Stromal cell of bone marrow (primary cell): ENCODE results near the gene ITGA2B.
"Not testable (repeated sequence)": the region's sequence is repeated elsewhere in the genome, so short reads cannot be mapped to it uniquely, and the experiment has no call there.

Experiments used
- DNase-seq: peaks from one replicate; pipeline ENCODE4 v3.0.0-alpha.2; 2012; ENCODE audit warnings: low read depth

Gene ITGA2B

GRCh38 chr17:44368391-44369243, 20.8 kb downstream of the ITGA2B start:
- not testable (repeated sequence) for DNase-seq

DNA sequence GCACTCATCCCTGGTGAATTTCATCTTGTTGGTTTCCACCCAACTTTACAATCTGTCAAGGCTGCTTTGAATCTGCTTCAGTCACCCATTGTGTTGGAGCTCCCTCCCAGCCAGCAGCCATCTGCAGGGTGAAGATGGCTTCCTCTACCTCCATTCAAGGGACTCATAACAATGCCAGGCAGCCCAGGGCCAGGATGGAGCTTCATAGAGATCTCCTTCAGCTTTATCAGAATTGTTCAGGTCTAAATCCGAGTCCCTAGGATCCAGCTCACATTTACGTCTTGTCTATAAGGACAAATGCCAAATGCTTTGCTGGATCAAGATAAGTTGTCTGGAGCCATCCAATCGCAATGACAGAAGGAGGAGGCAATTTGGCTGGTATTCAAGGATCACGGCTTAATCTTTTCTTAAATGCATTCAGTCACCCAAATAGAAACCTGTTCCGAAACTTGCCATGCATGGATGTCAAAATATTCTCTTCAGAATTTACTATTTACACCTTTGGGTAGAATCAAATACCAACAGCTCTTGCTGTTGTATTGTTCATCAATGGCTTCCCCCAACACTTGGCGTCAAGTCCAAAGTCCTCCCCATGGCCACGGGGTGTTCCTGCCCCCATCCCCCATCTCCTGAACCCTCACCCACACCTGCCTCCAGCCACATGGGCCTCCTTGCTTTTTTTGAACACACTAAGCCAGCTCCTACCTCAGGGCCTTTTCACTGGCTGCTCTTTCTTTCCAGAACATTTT, 22.0 kb downstream of the ITGA2B start:
- no peak for DNase-seq

DNA sequence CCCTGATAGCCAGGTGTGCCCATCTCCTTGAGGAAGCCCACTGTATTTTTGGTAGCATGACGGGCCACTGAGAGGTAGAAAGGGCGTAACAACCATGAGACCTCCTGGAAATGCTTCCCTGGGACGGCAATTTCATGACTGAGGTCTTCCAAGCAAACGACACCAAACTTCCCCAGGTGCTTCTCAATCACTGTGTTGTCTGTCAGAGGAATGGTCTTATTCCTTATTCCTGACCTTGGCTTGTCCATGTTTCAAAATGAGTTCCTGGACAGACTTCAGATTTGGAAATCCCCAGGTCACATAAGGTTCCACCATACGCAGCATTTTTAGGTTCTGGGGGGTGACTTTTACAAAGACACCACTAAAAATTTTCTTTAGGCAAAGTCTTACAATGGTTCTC, 24.4 kb downstream of the ITGA2B start:
- not testable (repeated sequence) for DNase-seq

DNA sequence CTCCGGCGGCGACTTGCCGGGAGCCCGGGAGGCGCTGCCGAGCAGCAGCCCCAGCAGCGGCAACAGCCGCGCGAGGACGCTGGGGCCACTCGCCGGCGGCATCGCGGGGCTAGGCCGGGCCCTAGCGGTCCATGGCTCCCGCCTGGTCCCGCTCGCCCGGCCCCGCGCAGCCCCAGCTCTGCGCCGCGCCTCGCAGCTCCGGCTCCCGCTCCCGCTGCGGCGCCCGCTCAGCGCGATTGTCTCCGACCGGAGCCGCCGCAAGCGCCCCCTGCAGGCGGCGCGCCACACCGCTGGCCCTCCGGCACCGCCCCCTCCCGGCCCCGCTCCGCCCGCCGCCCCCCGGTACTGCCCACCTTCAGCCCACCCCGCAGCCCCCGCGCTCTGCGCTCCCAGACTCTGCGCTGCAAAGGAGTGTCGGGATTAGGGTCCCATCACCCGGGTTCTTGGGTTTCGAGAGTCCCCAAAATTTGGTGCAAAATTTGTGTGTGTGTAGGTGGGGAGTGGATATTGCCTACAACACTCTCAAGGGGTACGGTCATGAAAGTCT, 25.8 kb downstream of the ITGA2B start, which contains the start of gene FAM171A2:
Gene FAM171A2, minus strand, starts transcription at position 241 of the 547 bp plus-strand sequence. Its CDS starts 139 bp downstream, at position 102.
- DNase-seq, result no peak

DNA sequence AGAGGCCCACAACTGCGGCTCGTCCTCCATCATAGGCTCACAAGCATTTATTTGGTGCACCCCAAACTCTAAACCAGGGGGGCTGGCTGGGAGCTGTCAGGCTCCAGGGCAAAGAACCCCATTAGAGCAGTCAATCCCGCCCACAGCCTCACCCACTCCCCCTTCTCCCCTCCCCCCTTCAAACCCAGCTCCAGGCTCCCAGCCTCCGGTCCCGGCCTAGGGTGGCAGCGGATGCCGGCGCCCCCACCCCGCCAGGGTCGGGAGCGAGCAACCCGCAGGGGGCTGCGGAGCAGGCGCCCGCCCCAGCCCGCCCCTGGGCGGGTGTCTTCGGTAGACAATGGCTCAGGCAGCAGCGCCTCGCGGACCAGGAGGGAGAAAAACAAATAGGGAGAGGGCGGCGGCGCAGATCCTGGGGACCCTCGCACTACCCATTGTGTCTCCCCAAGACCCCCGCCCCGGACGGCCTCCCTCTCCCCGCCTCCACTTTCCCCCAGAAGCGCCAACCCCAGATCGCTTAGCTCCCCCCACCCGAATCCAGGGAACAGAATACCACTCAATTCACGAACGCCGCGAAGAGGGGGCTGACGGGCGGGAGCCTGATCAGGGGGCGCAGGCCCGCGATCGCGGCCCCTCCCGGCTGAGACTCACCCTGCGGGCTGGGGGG, 26.4 kb downstream of the ITGA2B start:
- DNase-seq, result no peak

DNA sequence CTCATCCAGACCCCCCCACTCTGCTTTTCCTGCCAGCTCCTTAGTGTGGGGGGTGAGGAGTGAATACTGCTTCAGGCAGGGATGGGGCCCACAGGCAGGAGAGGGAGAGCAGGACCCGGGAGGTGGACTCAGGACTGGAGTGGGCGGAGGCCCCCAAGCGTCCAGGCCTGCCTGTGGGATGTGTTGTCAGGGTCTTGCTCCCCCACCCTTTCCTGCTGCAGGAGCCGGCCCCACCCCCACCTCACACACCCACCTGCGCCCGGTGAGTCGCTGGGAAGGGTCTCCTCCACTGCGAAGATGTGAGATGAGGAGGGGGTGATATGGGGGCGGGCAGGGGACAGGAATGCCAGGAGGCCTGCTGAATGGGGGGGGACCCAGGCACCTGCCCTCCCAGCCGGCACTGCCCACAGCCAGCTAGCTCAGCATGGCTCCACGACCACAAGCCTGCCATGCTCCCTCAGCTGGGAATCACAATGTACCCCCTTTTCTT, 26.9 kb downstream of the ITGA2B start:
- DNase-seq, result no peak

DNA sequence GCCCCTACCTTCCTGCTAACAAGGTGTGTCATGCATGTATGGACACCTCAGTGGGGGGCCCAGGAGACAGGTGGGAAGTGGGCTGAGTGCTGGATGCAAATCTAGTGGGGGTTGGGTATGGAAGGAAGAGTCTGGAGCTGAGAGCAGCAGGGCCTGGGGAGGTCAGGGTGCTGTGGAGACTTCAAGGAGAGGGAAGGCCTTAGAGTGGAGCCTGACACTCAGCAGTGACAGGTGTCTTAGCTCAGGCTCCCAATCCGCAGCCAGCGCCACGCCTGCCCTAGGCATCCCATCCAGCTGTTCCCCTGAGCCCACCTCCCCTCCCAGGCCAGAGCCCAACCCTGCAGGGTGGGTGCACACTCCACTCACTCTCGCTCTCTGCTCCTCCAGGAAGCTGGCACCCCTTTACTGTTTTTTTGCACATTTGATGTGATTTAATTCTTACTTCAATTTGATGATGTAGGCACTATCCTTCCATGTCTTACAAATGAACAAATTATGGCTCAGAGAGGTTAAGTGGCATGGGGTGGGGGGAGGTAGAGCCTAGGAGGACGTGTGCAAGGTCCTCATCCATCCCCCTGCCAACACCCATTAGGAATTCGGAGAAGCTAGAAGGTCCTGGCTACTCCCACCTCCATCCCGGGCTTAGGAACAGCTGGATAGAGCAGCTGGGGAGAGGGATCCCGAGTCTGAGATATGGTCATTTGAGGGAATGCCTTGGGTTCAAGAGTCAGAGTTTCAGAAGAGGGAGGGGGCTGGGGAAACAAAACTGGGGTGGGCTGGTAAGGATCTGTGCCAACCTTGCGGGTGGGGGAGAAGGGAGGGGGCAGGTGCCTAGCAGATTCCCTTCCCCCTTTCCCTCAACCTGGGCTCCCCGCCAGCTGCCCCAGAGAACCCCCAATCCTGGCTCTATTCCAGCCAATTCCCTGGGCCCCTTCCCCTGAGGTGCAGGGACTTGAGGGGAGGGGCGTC, 27.9 kb downstream of the ITGA2B start:
- DNase-seq, result no peak

- peak; percentile 22 for DNase-seq
These were observed 28.6 kb downstream of the ITGA2B start for GRCh38 chr17:44360826-44361225.

DNA sequence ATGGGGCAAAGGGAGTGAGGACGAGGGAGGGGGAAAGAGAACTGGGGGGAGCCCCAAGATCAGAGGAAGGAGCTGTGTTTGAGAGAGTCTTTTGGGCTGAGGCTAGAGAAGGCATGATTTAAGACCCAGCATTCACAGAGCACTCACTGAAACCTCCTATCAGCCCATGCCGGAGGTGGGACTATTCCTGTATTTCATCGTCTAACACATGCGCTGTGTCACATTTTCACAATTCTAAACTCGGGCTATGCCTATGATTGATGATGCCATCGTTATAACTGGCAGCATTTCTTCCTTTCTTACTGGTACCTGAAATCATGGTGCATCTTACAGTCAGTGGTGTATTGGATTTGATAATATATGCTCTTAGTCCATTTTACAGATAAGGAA, 29.3 kb downstream of the ITGA2B start:
- DNase-seq, result no peak

GRCh38 chr17:44359458-44360143, 29.8 kb downstream of the ITGA2B start:
- no peak for DNase-seq

- no peak for DNase-seq
These were observed 30.4 kb downstream of the ITGA2B start for GRCh38 chr17:44359006-44359405.

- DNase-seq, result no peak
These were observed 31.4 kb downstream of the ITGA2B start for GRCh38 chr17:44358066-44358465.

- DNase-seq, result no peak
These were observed 33.2 kb downstream of the ITGA2B start for GRCh38 chr17:44356241-44356640.

- no peak for DNase-seq
These were observed 33.8 kb downstream of the ITGA2B start for GRCh38 chr17:44355642-44356099.

GRCh38 chr17:44354582-44355561, 34.6 kb downstream of the ITGA2B start:
- DNase-seq, result no peak

GRCh38 chr17:44353672-44354331, 35.6 kb downstream of the ITGA2B start:
- no peak for DNase-seq

DNA sequence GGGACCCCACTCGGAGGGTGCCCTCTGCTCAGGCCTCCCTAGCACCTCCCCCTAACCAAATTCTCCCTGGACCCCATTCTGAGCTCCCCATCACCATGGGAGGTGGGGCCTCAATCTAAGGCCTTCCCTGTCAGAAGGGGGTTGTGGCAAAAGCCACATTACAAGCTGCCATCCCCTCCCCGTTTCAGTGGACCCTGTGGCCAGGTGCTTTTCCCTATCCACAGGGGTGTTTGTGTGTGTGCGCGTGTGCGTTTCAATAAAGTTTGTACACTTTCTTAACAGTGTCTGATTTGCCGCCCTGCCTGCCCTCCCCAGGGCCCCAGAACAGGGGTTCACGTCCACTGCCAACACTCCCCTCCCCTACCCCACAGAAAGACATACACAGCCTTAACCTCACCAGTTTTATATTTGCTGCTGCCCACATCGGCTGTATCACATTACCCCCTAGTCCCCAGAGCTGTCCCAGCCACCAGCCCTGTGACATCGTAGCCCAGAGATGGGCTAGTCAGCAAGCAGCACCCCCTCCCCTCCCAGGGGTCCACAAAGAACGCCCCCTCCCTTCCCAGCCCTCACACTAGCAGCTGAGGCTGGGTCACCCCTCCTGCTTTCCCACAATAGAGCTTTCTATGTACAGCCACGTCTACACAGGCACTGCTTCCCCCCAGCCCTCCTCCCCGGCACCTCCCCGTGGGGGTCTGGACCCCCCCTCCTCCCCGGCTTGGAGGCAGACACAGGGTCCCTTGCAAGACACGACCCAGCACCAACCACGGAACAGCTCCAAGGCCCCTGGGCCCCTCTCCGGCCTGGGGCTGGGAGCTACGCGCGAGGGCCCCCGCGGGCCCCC, 36.4 kb downstream of the ITGA2B start:
- DNase-seq, result no peak
